Upper lobe of right lung (tissue), 1 donor: ENCODE results near the gene B3GALT6. TPM values are rescaled to one million over a fixed set of nuclear protein-coding genes. Genes with fewer than 3 reads are reported as not detected.

Source experiments
- ATAC-seq: fragments of 200-7000 bp; cut with Tn5 transposase; one replicate; pipeline ENCODE4 v1.9.1; 2020; ENCODE audit warnings: mild to moderate bottlenecking, moderate library complexity
- DNase-seq: peaks from one replicate; pipeline ENCODE4 v3.0.0-alpha.2; 2020
- H3K27ac ChIP-seq: fragments of 200-600 bp; one replicate; pipeline ENCODE4 v1.8.0; 2022
- H3K27me3 ChIP-seq: fragments of 200-600 bp; one replicate; pipeline ENCODE4 v1.8.0; 2022; ENCODE audit warnings: mild to moderate bottlenecking
- H3K36me3 ChIP-seq: fragments of 200-600 bp; one replicate; pipeline ENCODE4 v1.8.0; 2022
- H3K4me1 ChIP-seq: fragments of 200-600 bp; one replicate; pipeline ENCODE4 v1.8.0; 2022
- H3K4me3 ChIP-seq: fragments of 200-600 bp; one replicate; pipeline ENCODE4 v1.8.0; 2022; ENCODE audit warnings: mild to moderate bottlenecking
- H3K9me3 ChIP-seq: fragments of 200-600 bp; one replicate; pipeline ENCODE4 v1.8.0; 2022
- CTCF ChIP-seq: fragments of 200-600 bp; IDR thresholded peaks from one replicate; pipeline ENCODE4 v1.8.0; 2022; ENCODE audit warnings: antibody characterized with exemption
- intact Hi-C: fragments of 100-400 bp; cut with DNase I; formaldehyde crosslinking; loops from one replicate; pipeline ENCODE4 v1.11.0; 2022
- total RNA-seq: library from RNA; stranded (reverse); fragmentation: NEBNext Ultra II Directional; extraction: Animal tissue kit (Norgen Biotek cat#: 25700); gene quantifications from one replicate; pipeline ENCODE4 v1.2.1, GENCODE V29; 2021
- donor health status: DM: no; HTN: yes; CAD: no; lungs with severe emphysema.

The B3GALT6 gene
- total RNA-seq, 1 donor from 2014 or later, result 16.7 TPM

- no peaks in the 10 kb centered on the region for H3K9me3 ChIP-seq
- H3K4me3 ChIP-seq, result peak within 1 kb of the TSS; percentile 86
- DNase-seq (peak; percentile 98), ATAC-seq (peak; percentile 97)
- no peaks in the 10 kb centered on the region for H3K27me3 ChIP-seq
- TF ChIP-seq CTCF, result no peak
- H3K27ac ChIP-seq, result peak within 1 kb of the TSS; percentile 78
- no peaks in the 10 kb centered on the region for H3K36me3 ChIP-seq
- intact Hi-C loops, result no loop called here
- peaks cover 37% of the 10 kb centered on the region for H3K4me1 ChIP-seq
Measured at GRCh38 chr1:1273512-1274298, 41.7 kb downstream of the B3GALT6 start, which contains the start of gene UBE2J2. UBE2J2 (minus strand) TSS chr1:1273854; CDS start chr1:1267992, 5,862 bp downstream.

GRCh38 chr1:1274299-1274930, 42.4 kb downstream of the B3GALT6 start:
- TF ChIP-seq CTCF, result no peak
- H3K9me3 ChIP-seq, result no peaks in the 10 kb centered on the region
- H3K36me3 ChIP-seq, result no peaks in the 10 kb centered on the region
- H3K27ac ChIP-seq, result peak overlapping the region; percentile 78
- H3K4me3 ChIP-seq, result peak overlapping the region; percentile 86
- ATAC-seq, result no peak
- intact Hi-C loops, result no loop called here
- peaks cover 37% of the 10 kb centered on the region for H3K4me1 ChIP-seq
- DNase-seq, result no peak
- no peaks in the 10 kb centered on the region for H3K27me3 ChIP-seq

GRCh38 chr1:1274931-1275431, 42.9 kb downstream of the B3GALT6 start:
- DNase-seq (no peak), ATAC-seq (no peak)
- Histone ChIP-seq H3K4me1 (peaks cover 35% of the 10 kb centered on the region), H3K27me3 (no peaks in the 10 kb centered on the region), H3K27ac (no peak overlapping the region), H3K9me3 (no peaks in the 10 kb centered on the region), H3K36me3 (no peaks in the 10 kb centered on the region), H3K4me3 (no peak overlapping the region)
- intact Hi-C loops, result no loop called here
- TF ChIP-seq CTCF, result no peak

- Histone ChIP-seq H3K27ac (no peak overlapping the region), H3K27me3 (no peaks in the 10 kb centered on the region), H3K4me3 (no peak overlapping the region), H3K36me3 (no peaks in the 10 kb centered on the region), H3K4me1 (peaks cover 27% of the 10 kb centered on the region), H3K9me3 (no peaks in the 10 kb centered on the region)
- ATAC-seq (no peak), DNase-seq (no peak)
- intact Hi-C loops, result no loop called here
- no peak for TF ChIP-seq CTCF
Measured at GRCh38 chr1:1275836-1276235, 43.8 kb downstream of the B3GALT6 start.

- no peaks in the 10 kb centered on the region for H3K27me3 ChIP-seq
- H3K27ac ChIP-seq, result no peak overlapping the region
- DNase-seq, result no peak
- no peak for ATAC-seq
- no peaks in the 10 kb centered on the region for H3K9me3 ChIP-seq
- no peaks in the 10 kb centered on the region for H3K36me3 ChIP-seq
- H3K4me3 ChIP-seq, result no peak overlapping the region
- no peak for TF ChIP-seq CTCF
- H3K4me1 ChIP-seq, result peaks cover 5% of the 10 kb centered on the region
- intact Hi-C loops, result no loop called here
Measured at GRCh38 chr1:1278620-1279019, 46.6 kb downstream of the B3GALT6 start.
